Renal cortex interstitium (tissue), 15 donors: ENCODE measurements around the gene FES. TPM values are rescaled to one million over a fixed set of nuclear protein-coding genes. Genes with fewer than 3 reads are reported as not detected.
"Not testable (repeated sequence)": the region's sequence is repeated elsewhere in the genome, so short reads cannot be mapped to it uniquely, and the experiment has no call there.

Experiments
- DNase-seq, 11 donors: peaks; one replicate each; pipeline ENCODE4 v3.0.0-alpha.2; 2013; ENCODE audit warnings: low read depth in 9 of 11, low spot score in 4 of 11; ENCODE audit errors: extremely low read depth in 1 of 11
- long read RNA-seq, 16 experiments: transcript quantifications; one replicate each; lab custom pipeline, GENCODE V29; 2026
- polyA plus RNA-seq, 3 donors: library from polyadenylated mRNA; unstranded; fragments of 120-200 nt; gene quantifications; one replicate each; pipeline ENCODE4 v1.2.1, GENCODE V29; 2013; ENCODE audit not compliant: insufficient read length in 3 of 3

Gene FES
- polyA plus RNA-seq: 10 to 100 TPM; 11.3 to 20.4 (median 18.9) TPM
- long read RNA-seq, donor 1: 0 reads
- long read RNA-seq, donor 2: 0 reads
- long read RNA-seq, donor 3, partial matches to known transcripts: 0 of 1 reads
- long read RNA-seq, donor 3, other reads (novel, unspliced or antisense): 0 of 1 reads
- long read RNA-seq, donor 4, partial matches to known transcripts: 0 of 1 reads
- long read RNA-seq, donor 4, other reads (novel, unspliced or antisense): 0 of 1 reads
- long read RNA-seq, donor 5: 0 reads
- long read RNA-seq, donor 6, partial matches to known transcripts: 0 of 1 reads
- long read RNA-seq, donor 6, other reads (novel, unspliced or antisense): 0 of 1 reads
- long read RNA-seq, donor 7: 0 reads
- long read RNA-seq, donor 8: 0 reads
- long read RNA-seq, donor 9: 0 reads
- long read RNA-seq, donor 10: 0 reads
- long read RNA-seq, donor 11, partial matches to known transcripts: 0 of 2 reads
- long read RNA-seq, donor 11, other reads (novel, unspliced or antisense): 0 of 2 reads
- long read RNA-seq, donor 12: 0 reads
- long read RNA-seq, donor 13: 0 reads
- long read RNA-seq, donor 14, partial matches to known transcripts: 0 of 2 reads
- long read RNA-seq, donor 14, other reads (novel, unspliced or antisense): 0 of 2 reads
- long read RNA-seq, donor 15, partial matches to known transcripts: 0 of 3 reads
- long read RNA-seq, donor 15, other reads (novel, unspliced or antisense): 0 of 3 reads
- long read RNA-seq, donor 16, partial matches to known transcripts: 0 of 5 reads
- long read RNA-seq, donor 16, other reads (novel, unspliced or antisense): 0 of 5 reads

DNA sequence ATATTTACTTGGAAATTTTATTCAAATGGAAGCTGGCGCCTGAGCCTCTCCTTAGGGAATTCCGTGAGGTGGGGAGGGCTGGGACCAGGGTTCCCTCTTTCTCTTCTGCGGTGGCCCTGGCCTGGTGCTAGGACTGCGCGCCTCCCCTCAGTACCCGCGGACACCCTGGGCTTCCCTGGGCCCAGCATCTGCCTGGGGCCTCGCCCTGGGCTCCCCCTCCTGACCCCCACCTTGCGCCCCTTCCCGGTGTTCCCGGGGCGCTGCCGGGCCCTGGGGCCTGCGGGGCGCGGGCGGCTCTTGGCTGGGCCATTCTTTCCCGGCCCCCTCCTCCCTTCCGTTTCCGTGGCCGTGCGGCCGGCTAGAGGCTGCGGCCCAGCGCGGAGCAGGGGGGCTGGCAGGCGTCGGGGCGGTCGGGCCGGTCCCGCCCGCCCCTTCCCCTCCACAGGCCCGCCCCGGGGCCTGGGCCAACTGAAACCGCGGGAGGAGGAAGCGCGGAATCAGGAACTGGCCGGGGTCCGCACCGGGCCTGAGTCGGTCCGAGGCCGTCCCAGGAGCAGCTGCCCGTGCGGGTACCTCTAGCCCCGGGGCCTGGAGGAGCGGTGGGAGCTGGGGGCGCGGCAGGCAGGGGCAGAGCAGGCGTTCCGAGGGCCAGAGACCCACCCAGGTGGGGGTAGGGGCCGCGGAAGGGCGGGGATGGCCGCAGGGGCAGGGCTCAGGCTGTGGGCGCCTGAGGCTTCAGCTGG lies at the start of gene FES:
Gene FES, plus strand, starts transcription at position 529 of the 743 bp plus-strand sequence. CDS start 542 bp downstream, outside the sequence.
- peak in 3 of 11 donors; percentile 56 to 70 (median 61) for DNase-seq

DNA sequence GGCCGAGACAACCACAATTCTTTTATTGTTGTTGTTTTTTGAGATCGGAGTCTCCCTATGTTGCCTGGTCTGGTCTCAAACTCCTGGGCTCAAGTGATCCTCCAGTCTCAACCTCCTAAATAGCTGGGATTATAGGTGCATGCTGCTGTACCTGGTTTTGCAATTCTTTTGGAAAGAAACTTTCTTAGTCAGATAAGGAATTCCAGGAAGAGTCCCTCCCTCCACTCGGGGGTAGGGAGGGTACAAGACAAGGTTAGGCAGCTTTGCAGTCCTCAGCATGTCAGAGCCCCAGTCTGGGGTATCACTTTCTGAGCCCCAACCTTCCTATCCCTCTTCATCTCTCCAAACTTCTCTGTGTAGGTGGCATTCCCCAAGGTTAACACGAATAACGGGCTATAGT lies 49.7 kb upstream of the FES start:
- no peak for DNase-seq

- DNase-seq: no peak
These were observed 47.9 kb upstream of the FES start for GRCh38 chr15:90836296-90836871.

DNA sequence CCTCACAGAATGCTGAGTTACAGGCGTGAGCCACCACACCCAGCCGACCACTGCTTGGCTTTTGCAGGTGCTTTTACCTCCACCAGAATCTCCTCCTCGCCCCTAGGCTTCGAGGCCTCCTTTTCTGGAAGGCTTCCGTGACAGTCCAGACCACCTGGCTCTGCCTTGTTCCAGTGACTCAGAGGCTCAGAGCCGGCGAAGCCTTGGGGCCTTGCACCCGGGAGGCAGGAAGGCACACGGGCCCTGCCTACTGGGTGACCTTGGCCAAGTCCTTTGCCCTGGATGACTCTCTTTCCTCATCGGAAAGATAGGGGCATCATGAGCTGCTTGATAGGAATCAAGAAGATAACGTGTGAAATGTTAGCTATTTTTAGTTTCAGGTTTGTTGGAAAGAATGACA lies 47.2 kb upstream of the FES start:
- no peak for DNase-seq

DNA sequence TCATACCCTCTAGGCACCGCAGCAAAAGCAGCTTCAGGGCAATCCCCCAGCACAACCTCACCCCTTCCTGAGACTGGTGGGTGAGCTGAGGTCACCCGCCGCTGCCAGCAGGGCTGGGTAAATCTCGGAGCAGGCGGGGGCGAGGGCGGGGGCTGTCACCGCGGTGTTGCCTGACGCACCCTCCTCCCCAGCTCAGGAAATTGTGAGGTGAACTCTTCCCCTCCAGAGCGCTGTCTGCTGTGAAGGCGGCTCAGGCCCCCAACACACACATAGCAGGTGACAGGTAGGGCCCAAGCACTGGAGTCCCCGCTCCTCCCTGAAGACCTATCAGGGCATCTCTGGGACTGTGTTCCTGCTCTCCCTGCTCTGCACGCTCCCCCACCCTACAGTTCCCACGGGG lies 46.2 kb upstream of the FES start:
- DNase-seq: no peak

- no peak for DNase-seq
These were observed 45.8 kb upstream of the FES start for GRCh38 chr15:90838544-90838943.

- peak in 1 of 11 donors; percentile 15 for DNase-seq
These were observed 44.9 kb upstream of the FES start for GRCh38 chr15:90839187-90840071.

GRCh38 chr15:90840157-90840855 lies 44.0 kb upstream of the FES start:
- no peak for DNase-seq

DNA sequence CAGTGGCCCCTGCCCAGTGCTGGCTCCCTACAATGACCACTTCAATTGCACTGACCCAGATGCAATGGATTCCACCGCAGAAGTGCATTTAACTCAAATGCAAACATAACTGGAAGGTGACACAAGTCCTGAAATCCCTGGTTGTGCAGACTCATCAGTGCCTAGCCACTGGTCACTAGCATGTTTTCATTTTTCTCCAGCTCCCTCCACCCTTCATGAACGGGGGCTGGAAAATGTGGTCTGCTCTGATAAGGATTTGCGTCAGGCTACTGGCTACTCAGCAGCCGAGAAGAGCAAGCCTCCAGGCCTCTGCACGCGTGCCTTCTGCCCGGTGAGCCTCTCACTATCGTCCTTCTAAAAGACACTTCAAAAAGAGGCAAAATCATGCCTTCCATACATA lies 43.4 kb upstream of the FES start:
- no peak for DNase-seq

DNA sequence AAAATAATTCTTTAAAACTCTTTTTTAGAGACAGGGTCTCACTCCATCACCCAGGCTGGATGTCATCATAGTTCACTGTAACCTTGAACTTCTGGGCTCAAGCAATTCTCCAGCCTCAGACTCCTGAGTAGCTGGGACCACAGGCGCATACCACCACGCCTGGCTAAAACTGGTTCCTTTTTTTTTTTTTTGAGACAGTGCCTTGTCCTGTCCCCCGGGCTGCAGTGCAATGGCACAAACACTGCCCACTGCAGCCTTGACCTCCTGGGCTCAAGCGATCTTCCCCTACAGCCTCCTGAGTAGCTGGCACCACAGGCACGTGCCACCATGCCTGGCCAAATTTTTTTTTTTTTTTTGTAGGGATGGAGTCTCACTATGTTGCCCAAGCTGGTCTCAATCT lies 39.6 kb upstream of the FES start:
- DNase-seq: no peak

DNA sequence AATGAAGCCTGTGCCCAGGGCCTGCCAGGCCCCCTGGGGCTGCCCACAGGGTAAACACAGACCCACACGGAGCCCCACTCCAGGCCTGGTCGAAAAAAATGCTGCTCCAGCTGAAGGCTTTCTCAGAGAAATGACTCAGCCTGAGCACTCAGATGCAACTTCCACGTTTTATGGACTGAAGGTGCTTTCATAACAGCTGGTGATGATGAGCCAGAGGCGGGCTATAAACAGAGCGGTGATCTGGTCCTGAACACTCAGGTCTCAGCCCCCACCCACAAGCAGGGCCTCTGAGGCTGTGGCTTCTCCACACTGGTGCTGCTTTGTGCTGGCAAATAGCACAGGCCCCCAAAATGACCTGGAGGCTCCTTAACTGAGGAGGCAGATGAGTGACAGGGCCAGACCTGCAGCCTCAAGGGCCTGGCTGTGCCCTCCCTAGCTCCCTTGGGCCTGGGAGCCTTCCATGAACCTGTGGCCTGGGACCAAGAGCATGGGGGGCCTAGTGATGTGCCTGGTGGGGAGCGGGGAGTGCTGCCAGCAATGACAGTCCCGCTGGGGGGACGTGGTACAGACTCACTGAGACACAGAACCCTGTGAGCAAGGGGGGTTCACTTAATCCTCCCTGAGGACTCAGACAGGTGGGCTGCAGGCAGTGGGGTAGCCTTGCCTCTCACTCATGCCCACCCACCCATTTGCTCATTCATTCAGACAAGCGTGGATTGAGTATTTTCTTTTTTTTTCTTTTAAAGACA lies 38.9 kb upstream of the FES start:
- no peak for DNase-seq

- DNase-seq: not testable (repeated sequence)
These were observed 34.9 kb upstream of the FES start for GRCh38 chr15:90849424-90849823.

DNA sequence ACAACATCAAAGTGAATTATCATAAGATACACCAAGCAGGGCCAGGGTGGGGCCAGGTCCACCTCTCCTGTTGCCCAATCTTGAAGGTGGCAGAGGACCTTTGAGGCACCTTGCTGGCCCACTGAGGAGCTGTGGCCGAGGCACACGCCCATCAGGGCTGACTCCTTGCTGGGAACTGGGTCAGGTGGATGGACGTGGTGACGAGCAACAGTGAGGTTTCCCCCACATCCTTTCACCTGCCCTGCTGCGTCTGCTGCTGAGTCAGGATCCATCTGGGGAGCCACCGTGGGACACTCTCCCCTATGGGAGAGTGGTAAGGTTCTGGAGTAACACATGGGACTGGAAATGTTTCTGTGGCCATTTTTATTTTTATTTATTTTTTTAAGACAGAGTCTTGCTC lies 33.2 kb upstream of the FES start:
- no peak for DNase-seq

GRCh38 chr15:90851940-90852339 lies 32.4 kb upstream of the FES start:
- DNase-seq: no peak

- DNase-seq: no peak
These were observed 29.2 kb upstream of the FES start for GRCh38 chr15:90855139-90855538.

- DNase-seq: no peak
These were observed 27.0 kb upstream of the FES start for GRCh38 chr15:90857337-90857736.

GRCh38 chr15:90857883-90858443 lies 26.3 kb upstream of the FES start:
- no peak for DNase-seq
